HCT116 (cell line): ENCODE data around the gene IRX2. TPM values are rescaled to one million over a fixed set of nuclear protein-coding genes. Genes with fewer than 3 reads are reported as not detected.

Experiments used
- ATAC-seq: fragments of 200-7000 bp; cut with Tn5 transposase; 2 replicates; pipeline ENCODE4 v1.9.1; 2020; ENCODE audit warnings: mild to moderate bottlenecking, moderate library complexity
- BruUV-seq: library from RNA; stranded (reverse); fragments of 400-500 nt; replicated peaks from 2 replicates; lab custom pipeline; 2021; lab: Mats Ljungman, UMichigan
- CTCF ChIA-PET: fragments of 300-600 bp; sonication (Branson Sonifier 250); formaldehyde crosslinking; loops from one replicate; lab custom pipeline; 2021; ENCODE audit warnings: antibody characterized with exemption; lab: Charles Lee
- POLR2A ChIA-PET: fragments of 300-600, 350-600 bp; sonication (Branson Sonifier 250); formaldehyde crosslinking; loops from one replicate; lab custom pipeline; 2021; ENCODE audit warnings: antibody characterized with exemption; lab: Charles Lee
- RAD21 ChIA-PET, 2 experiments: fragments of 300-600 bp; sonication (Branson Sonifier 250); formaldehyde crosslinking; loops; one replicate each; lab custom pipeline; 2023; ENCODE audit warnings: low total read pairs in 2 of 2; ENCODE audit not compliant: uncharacterized antibody in 2 of 2, unreplicated experiment in 2 of 2, low non-redundant PET in 1 of 2; lab: Charles Lee
- DNase-seq: peaks from one replicate; pipeline ENCODE4 v3.0.0-alpha.2; 2010; ENCODE audit warnings: low read depth, low spot score
- H2AFZ ChIP-seq: fragments of 200-600 bp; shearing (Covaris generic), sonication (generic); 2 replicates; pipeline ENCODE4 v1.6.1; 2017; ENCODE audit warnings: low read depth, mixed run types, mixed read lengths, antibody characterized with exemption, low read length; ENCODE audit not compliant: poor library complexity, severe bottlenecking
- H3K27ac ChIP-seq: 2 replicates; pipeline ENCODE4 v1.5.1; 2012; ENCODE audit warnings: low read depth, low read length
- H3K27me3 ChIP-seq: fragments of 200-600 bp; sonication (generic); 2 replicates; pipeline ENCODE4 v1.6.1; 2016; ENCODE audit warnings: mixed run types, low read length, mixed read lengths; ENCODE audit not compliant: insufficient read depth
- H3K36me3 ChIP-seq, 2 experiments: fragments of 200-500 bp in 1 of 2; fragments of 200-600 bp in 1 of 2; sonication (Bioruptor generic) in 1 of 2; sonication (generic) in 1 of 2; 2 replicates each; pipeline versions ENCODE4 v1.5.1 to v1.6.1; 2014 to 2016; ENCODE audit warnings: low read length in 2 of 2, inconsistent platforms in 1 of 2, mixed read lengths in 1 of 2, mixed run types in 1 of 2; ENCODE audit not compliant: insufficient read depth in 2 of 2, control insufficient read depth in 1 of 2
- H3K4me1 ChIP-seq, 2 experiments: fragments of 200-600 bp in 1 of 2; sonication (generic) in 1 of 2; 2 replicates each; pipeline versions ENCODE4 v1.5.1 to v1.6.1; 2012 to 2017; ENCODE audit warnings: low read length in 2 of 2, inconsistent platforms in 1 of 2, mild to moderate bottlenecking in 1 of 2, mixed read lengths in 1 of 2, mixed run types in 1 of 2, moderate library complexity in 1 of 2; ENCODE audit not compliant: insufficient read depth in 2 of 2, control insufficient read depth in 1 of 2
- H3K4me2 ChIP-seq: fragments of 200-600 bp; sonication (generic); 2 replicates; pipeline ENCODE4 v1.6.1; 2017; ENCODE audit warnings: mixed run types, low read length, mixed read lengths
- H3K4me3 ChIP-seq, 2 experiments: fragments of 200-600 bp in 1 of 2; sonication (generic) in 1 of 2; replicated peaks in 1 of 2; 2 replicates each; pipeline ENCODE4 v1.5.1; 2011 to 2016; ENCODE audit warnings: low read length in 2 of 2, control low read depth in 1 of 2, low read depth in 1 of 2, mild to moderate bottlenecking in 1 of 2, mixed read lengths in 1 of 2, mixed run types in 1 of 2
- H3K79me2 ChIP-seq: fragments of 200-600 bp; sonication (generic); 2 replicates; pipeline ENCODE4 v1.6.1; 2017; ENCODE audit warnings: mild to moderate bottlenecking, mixed run types, low read length, moderate library complexity, mixed read lengths; ENCODE audit not compliant: insufficient read depth
- H3K9ac ChIP-seq: fragments of 200-600 bp; sonication (generic); 2 replicates; pipeline ENCODE4 v1.6.1; 2016; ENCODE audit warnings: low read length, mixed read lengths
- H3K9me2 ChIP-seq: fragments of 200-600 bp; sonication (generic), shearing (Covaris generic); 2 replicates; pipeline ENCODE4 v1.6.1; 2017; ENCODE audit warnings: mixed run types, mild to moderate bottlenecking, moderate library complexity; ENCODE audit not compliant: insufficient read depth
- H3K9me3 ChIP-seq, 2 experiments: fragments of 200-500 bp in 1 of 2; fragments of 200-600 bp in 1 of 2; sonication (Bioruptor generic) in 1 of 2; sonication (generic) in 1 of 2; 2 replicates each; pipeline ENCODE4 v1.6.1; 2014 to 2017; ENCODE audit warnings: low read length in 2 of 2, mixed read lengths in 2 of 2, inconsistent platforms in 1 of 2, low read depth in 1 of 2, mild to moderate bottlenecking in 1 of 2, mixed run types in 1 of 2, moderate library complexity in 1 of 2; ENCODE audit not compliant: control insufficient read depth in 1 of 2, insufficient read depth in 1 of 2
- H4K20me1 ChIP-seq: fragments of 200-600 bp; sonication (generic), shearing (Covaris generic); 2 replicates; pipeline ENCODE4 v1.6.1; 2017; ENCODE audit warnings: mixed run types, mild to moderate bottlenecking, moderate library complexity; ENCODE audit not compliant: insufficient read depth
- EGR1 ChIP-seq: IDR thresholded peaks from 2 replicates; pipeline ENCODE4 v1.6.1; 2012; ENCODE audit warnings: low read depth
- ELF1 ChIP-seq: IDR thresholded peaks from 2 replicates; pipeline ENCODE4 v1.6.1; 2012; ENCODE audit warnings: low read depth, borderline replicate concordance
- EZH2 ChIP-seq: fragments of 200-600 bp; sonication (generic); IDR thresholded peaks from 2 replicates; pipeline ENCODE4 v1.6.1; 2017; ENCODE audit warnings: antibody characterized with exemption, mixed run types
- EZH2phosphoT487 ChIP-seq: fragments of 200-600 bp; IDR thresholded peaks from 2 replicates; pipeline ENCODE4 v1.6.1; 2018; ENCODE audit warnings: antibody characterized with exemption, borderline replicate concordance
- FOSL1 ChIP-seq: IDR thresholded peaks from 2 replicates; pipeline ENCODE4 v1.6.1; 2012; ENCODE audit warnings: low read depth
- POLR2A ChIP-seq: IDR thresholded peaks from 2 replicates; pipeline ENCODE4 v1.7.0; 2011; ENCODE audit warnings: borderline replicate concordance; ENCODE audit not compliant: insufficient read depth, insufficient read length; ENCODE audit errors: extremely low read depth
- RAD21 ChIP-seq: IDR thresholded peaks from 2 replicates; pipeline ENCODE4 v1.6.1; 2012; ENCODE audit warnings: low read depth, mild to moderate bottlenecking
- REST ChIP-seq: IDR thresholded peaks from 2 replicates; pipeline ENCODE4 v1.6.1; 2012; ENCODE audit warnings: low read depth
- ZNF274 ChIP-seq: fragments of 200-500 bp; sonication (Bioruptor generic); IDR thresholded peaks from 2 replicates; pipeline ENCODE4 v1.6.1; 2014; ENCODE audit warnings: mild to moderate bottlenecking, low read depth, low read length, inconsistent platforms
- intact Hi-C: fragments of 100-400 bp; cut with micrococcal nuclease; formaldehyde crosslinking; loops from 2 replicates; pipeline ENCODE4 v1.10.0; 2022
- total RNA-seq: library from RNA; stranded (reverse); gene quantifications from one replicate; pipeline ENCODE4 v1.2.1, GENCODE V29; 2021; ENCODE audit not compliant: unreplicated experiment

Gene IRX2
- total RNA-seq, 1 experiment from 2014 or later: not detected

GRCh38 chr5:2755076-2755680 lies 3.7 kb upstream of the IRX2 start:
- H3K4me1 ChIP-seq: no peaks in the 10 kb centered on the region
- RAD21 ChIA-PET: no interaction called here

More at GRCh38 chr5:2755076-2755680, 3.7 kb upstream of the IRX2 start:
- Histone ChIP-seq H2AFZ (no peak overlapping the region), H3K4me3 (no peak overlapping the region), H3K27me3 (no peaks in the 10 kb centered on the region), H3K9me2 (no peaks in the 10 kb centered on the region), H3K4me2 (no peak overlapping the region), H3K9me3 (peaks cover 0 to 15% of the 10 kb centered on the region in 2 experiments; a peak in 2 of 4 replicates), H3K36me3 (no peaks in the 10 kb centered on the region), H3K79me2 (no peaks in the 10 kb centered on the region), H3K9ac (no peak overlapping the region), H4K20me1 (no peaks in the 10 kb centered on the region), H3K27ac (no peak overlapping the region)
- ChIA-PET POLR2A (no interaction called here), CTCF (no interaction called here)
- TF ChIP-seq RAD21: no peak
- TF ChIP-seq EZH2phosphoT487: no peak
- TF ChIP-seq FOSL1: no peak
- no peak for TF ChIP-seq EZH2
- TF ChIP-seq POLR2A: no peak
- TF ChIP-seq REST: no peak
- no peak for TF ChIP-seq ELF1
- TF ChIP-seq ZNF274: no peak
- no peak for TF ChIP-seq EGR1
- intact Hi-C loops: no loop called here
- BruUV-seq: no TSS peak
- no peak for DNase-seq
- ATAC-seq: no peak
